ENCODE results near the gene GRIK5.

- TF ChIP-seq POLR2A (IDR thresholded peaks at IDR 0.05; ENCODE audit: extremely low read depth, insufficient read length) = no peak
- TF ChIP-seq CTCF (IDR thresholded peaks at IDR 0.05; ENCODE audit: low read depth, low read length) = no peak
- TF ChIP-seq MAX (IDR thresholded peaks at IDR 0.05; ENCODE audit: low read depth, low read length) = no peak
- no peak for TF ChIP-seq MYC (IDR thresholded peaks at IDR 0.05; ENCODE audit: low read depth, low read length)
Observed at GRCh38 chr19:42086770-42087550, 17.0 kb upstream of the GRIK5 start.

Measured in NB4 (cell line).